HEK293 (cell line): ENCODE data around the gene CDCA3.

Experiments used
- FEZF1 ChIP-seq: fragments of 450-650 bp; formaldehyde crosslinking; IDR thresholded peaks from 2 replicates; pipeline ENCODE4 v1.5.1; 2016; ENCODE audit warnings: missing biosample characterization, missing genetic modification characterization
- GFI1B ChIP-seq: fragments of 450-650 bp; formaldehyde crosslinking; IDR thresholded peaks from 2 replicates; pipeline ENCODE4 v1.5.1; 2016; ENCODE audit warnings: missing biosample characterization, missing genetic modification characterization
- GLI2 ChIP-seq: fragments of 450-650 bp; formaldehyde crosslinking; IDR thresholded peaks from 2 replicates; pipeline ENCODE4; 2017; ENCODE audit warnings: missing biosample characterization, missing genetic modification characterization, low read depth, borderline replicate concordance
- HIC1 ChIP-seq: fragments of 450-650 bp; formaldehyde crosslinking; IDR thresholded peaks from 2 replicates; pipeline ENCODE4 v1.5.1; 2016; ENCODE audit warnings: missing biosample characterization, missing genetic modification characterization
- HOXA7 ChIP-seq: sonication (generic); formaldehyde crosslinking; IDR thresholded peaks from 2 replicates; pipeline ENCODE4 v1.8.1; 2022; ENCODE audit warnings: missing genetic modification reagents, borderline replicate concordance
- HOXC10 ChIP-seq: sonication (generic); formaldehyde crosslinking; IDR thresholded peaks from 2 replicates; pipeline ENCODE4 v1.8.1; 2023; ENCODE audit warnings: mild to moderate bottlenecking, missing genetic modification reagents
- IKZF3 ChIP-seq: fragments of 450-650 bp; IDR thresholded peaks from 2 replicates; pipeline ENCODE4 v1.5.0; 2018; ENCODE audit warnings: missing biosample characterization, mild to moderate bottlenecking, missing genetic modification characterization, moderate library complexity
- KLF10 ChIP-seq: fragments of 450-650 bp; IDR thresholded peaks from 2 replicates; pipeline ENCODE4 v1.5.1; 2018; ENCODE audit warnings: missing biosample characterization, mild to moderate bottlenecking, missing genetic modification characterization
- OSR2 ChIP-seq: fragments of 450-650 bp; formaldehyde crosslinking; IDR thresholded peaks from 2 replicates; pipeline ENCODE4 v1.5.1; 2016; ENCODE audit warnings: missing biosample characterization, missing genetic modification characterization
- REST ChIP-seq: fragments of 450-650 bp; formaldehyde crosslinking; IDR thresholded peaks from 2 replicates; pipeline ENCODE4 v1.5.1; 2016; ENCODE audit warnings: missing biosample characterization, missing genetic modification characterization
- SP3 ChIP-seq: fragments of 450-650 bp; formaldehyde crosslinking; IDR thresholded peaks from 2 replicates; pipeline ENCODE4 v1.5.1; 2016; ENCODE audit warnings: missing biosample characterization, missing genetic modification characterization
- YY2 ChIP-seq: fragments of 450-650 bp; formaldehyde crosslinking; IDR thresholded peaks from 2 replicates; pipeline ENCODE4 v1.5.1; 2016; ENCODE audit warnings: missing biosample characterization, missing genetic modification characterization
- ZNF146 ChIP-seq: fragments of 450-650 bp; formaldehyde crosslinking; IDR thresholded peaks from 2 replicates; pipeline ENCODE4 v1.5.1; 2016; ENCODE audit warnings: missing biosample characterization, missing genetic modification characterization
- ZNF23 ChIP-seq: fragments of 450-650 bp; formaldehyde crosslinking; IDR thresholded peaks from 2 replicates; pipeline ENCODE4 v1.5.1; 2016; ENCODE audit warnings: missing biosample characterization, missing genetic modification characterization, borderline replicate concordance
- ZNF416 ChIP-seq: fragments of 450-650 bp; formaldehyde crosslinking; IDR thresholded peaks from 2 replicates; pipeline ENCODE4 v1.5.1; 2016; ENCODE audit warnings: missing biosample characterization, missing genetic modification characterization
- ZNF423 ChIP-seq: fragments of 450-650 bp; formaldehyde crosslinking; IDR thresholded peaks from 2 replicates; pipeline ENCODE4 v1.5.1; 2016; ENCODE audit warnings: missing biosample characterization, missing genetic modification characterization
- ZNF426 ChIP-seq: fragments of 450-650 bp; formaldehyde crosslinking; IDR thresholded peaks from 2 replicates; pipeline ENCODE4 v1.5.1; 2017; ENCODE audit warnings: missing biosample characterization, missing genetic modification characterization, mild to moderate bottlenecking, inconsistent platforms, moderate library complexity
- ZNF473 ChIP-seq: fragments of 450-650 bp; formaldehyde crosslinking; IDR thresholded peaks from 2 replicates; pipeline ENCODE4 v1.5.1; 2017; ENCODE audit warnings: missing biosample characterization, missing genetic modification characterization
- ZNF518A ChIP-seq: fragments of 450-650 bp; formaldehyde crosslinking; conservative IDR thresholded peaks from 2 replicates; pipeline ENCODE4 v1.5.1; 2016; ENCODE audit warnings: low read depth, missing biosample characterization, missing genetic modification characterization
- ZNF521 ChIP-seq: fragments of 450-650 bp; formaldehyde crosslinking; IDR thresholded peaks from 2 replicates; pipeline ENCODE4 v1.5.1; 2017; ENCODE audit warnings: missing biosample characterization, mild to moderate bottlenecking, missing genetic modification characterization
- ZNF558 ChIP-seq: fragments of 450-650 bp; formaldehyde crosslinking; IDR thresholded peaks from 2 replicates; pipeline ENCODE4 v1.5.1; 2016; ENCODE audit warnings: missing biosample characterization, missing genetic modification characterization
- ZNF560 ChIP-seq: fragments of 450-650 bp; formaldehyde crosslinking; IDR thresholded peaks from 2 replicates; pipeline ENCODE4 v1.5.1; 2017; ENCODE audit warnings: missing biosample characterization, missing genetic modification characterization, borderline replicate concordance
- ZNF621 ChIP-seq: fragments of 450-650 bp; formaldehyde crosslinking; IDR thresholded peaks from 2 replicates; pipeline ENCODE4 v1.5.1; 2017; ENCODE audit warnings: missing biosample characterization, missing genetic modification characterization
- ZNF629 ChIP-seq: fragments of 450-650 bp; formaldehyde crosslinking; IDR thresholded peaks from 2 replicates; pipeline ENCODE4 v1.5.1; 2017; ENCODE audit warnings: missing biosample characterization, missing genetic modification characterization
- ZNF701 ChIP-seq: fragments of 450-650 bp; formaldehyde crosslinking; IDR thresholded peaks from 2 replicates; pipeline ENCODE4 v1.5.1; 2016; ENCODE audit warnings: missing biosample characterization, missing genetic modification characterization
- TF ChIP-seq, protein P1 (sequence below): fragments of 450-650 bp; formaldehyde crosslinking; IDR thresholded peaks from 2 replicates; pipeline ENCODE4 v1.5.1; 2016; ENCODE audit warnings: missing biosample characterization, missing genetic modification characterization
- TF ChIP-seq, protein P2 (sequence below): fragments of 450-650 bp; formaldehyde crosslinking; IDR thresholded peaks from 2 replicates; pipeline ENCODE4 v1.5.1; 2017; ENCODE audit warnings: missing biosample characterization, missing genetic modification characterization

CDCA3 gene

GRCh38 chr12:6873094-6874014, 22.3 kb upstream of the CDCA3 start, which contains the start of gene SPSB2 (continued):
- no peak for TF ChIP-seq ZNF621
- no peak for TF ChIP-seq YY2 (tag by site-specific recombination)
- peak; percentile 29 for TF ChIP-seq HIC1
- peak; percentile 96 for TF ChIP-seq KLF10 (tag by site-specific recombination)
- TF ChIP-seq HOXA7 (CRISPR knock-in tag), result no peak
- no peak for TF ChIP-seq FEZF1
- no peak for TF ChIP-seq HOXC10 (CRISPR knock-in tag)
- peak; percentile 79 for TF ChIP-seq OSR2 (tag by site-specific recombination)
- no peak for TF ChIP-seq IKZF3 (tag by site-specific recombination)
- TF ChIP-seq ZNF426, result no peak
- TF ChIP-seq ZNF473 (tag by site-specific recombination), result no peak
- no peak for TF ChIP-seq ZNF701
- no peak for TF ChIP-seq ZNF518A
- peak; percentile 72 for TF ChIP-seq ZNF629 (tag by site-specific recombination)
- no peak for TF ChIP-seq GFI1B
- TF ChIP-seq ZNF23, result no peak
- TF ChIP-seq, protein P1, sequence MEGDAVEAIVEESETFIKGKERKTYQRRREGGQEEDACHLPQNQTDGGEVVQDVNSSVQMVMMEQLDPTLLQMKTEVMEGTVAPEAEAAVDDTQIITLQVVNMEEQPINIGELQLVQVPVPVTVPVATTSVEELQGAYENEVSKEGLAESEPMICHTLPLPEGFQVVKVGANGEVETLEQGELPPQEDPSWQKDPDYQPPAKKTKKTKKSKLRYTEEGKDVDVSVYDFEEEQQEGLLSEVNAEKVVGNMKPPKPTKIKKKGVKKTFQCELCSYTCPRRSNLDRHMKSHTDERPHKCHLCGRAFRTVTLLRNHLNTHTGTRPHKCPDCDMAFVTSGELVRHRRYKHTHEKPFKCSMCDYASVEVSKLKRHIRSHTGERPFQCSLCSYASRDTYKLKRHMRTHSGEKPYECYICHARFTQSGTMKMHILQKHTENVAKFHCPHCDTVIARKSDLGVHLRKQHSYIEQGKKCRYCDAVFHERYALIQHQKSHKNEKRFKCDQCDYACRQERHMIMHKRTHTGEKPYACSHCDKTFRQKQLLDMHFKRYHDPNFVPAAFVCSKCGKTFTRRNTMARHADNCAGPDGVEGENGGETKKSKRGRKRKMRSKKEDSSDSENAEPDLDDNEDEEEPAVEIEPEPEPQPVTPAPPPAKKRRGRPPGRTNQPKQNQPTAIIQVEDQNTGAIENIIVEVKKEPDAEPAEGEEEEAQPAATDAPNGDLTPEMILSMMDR (tag by site-specific recombination), result no peak
- no peak for TF ChIP-seq ZNF423
- TF ChIP-seq ZNF560 (tag by site-specific recombination), result no peak
- no peak for TF ChIP-seq ZNF521 (tag by site-specific recombination)
- no peak for TF ChIP-seq ZNF416
- TF ChIP-seq, protein P2, sequence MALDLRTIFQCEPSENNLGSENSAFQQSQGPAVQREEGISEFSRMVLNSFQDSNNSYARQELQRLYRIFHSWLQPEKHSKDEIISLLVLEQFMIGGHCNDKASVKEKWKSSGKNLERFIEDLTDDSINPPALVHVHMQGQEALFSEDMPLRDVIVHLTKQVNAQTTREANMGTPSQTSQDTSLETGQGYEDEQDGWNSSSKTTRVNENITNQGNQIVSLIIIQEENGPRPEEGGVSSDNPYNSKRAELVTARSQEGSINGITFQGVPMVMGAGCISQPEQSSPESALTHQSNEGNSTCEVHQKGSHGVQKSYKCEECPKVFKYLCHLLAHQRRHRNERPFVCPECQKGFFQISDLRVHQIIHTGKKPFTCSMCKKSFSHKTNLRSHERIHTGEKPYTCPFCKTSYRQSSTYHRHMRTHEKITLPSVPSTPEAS (tag by site-specific recombination), result no peak
- peak; percentile 98 for TF ChIP-seq SP3
- no peak for TF ChIP-seq ZNF558 (tag by site-specific recombination)
- no peak; the same call in 1 of the 2 replicates for TF ChIP-seq REST
- no peak for TF ChIP-seq ZNF146 (tag by site-specific recombination)
- no peak for TF ChIP-seq GLI2 (tag by site-specific recombination)
